ENCODE measurements around the gene ICAM2.

The ICAM2 gene

GRCh38 chr17:64020056-64020766 is at the start of gene ICAM2:
TSS of gene ICAM2 (minus strand) at chr17:64020633. CDS start at chr17:64006691, 13,942 bp downstream.
- in situ Hi-C loops (cut with MboI; ENCODE audit: low sequenced_read_pairs): no loop called here

- in situ Hi-C loops (cut with MboI; ENCODE audit: low sequenced_read_pairs): no loop called here
Measured at GRCh38 chr17:64070213-64070612, 49.8 kb upstream of the ICAM2 start.

- in situ Hi-C loops (cut with MboI; ENCODE audit: low sequenced_read_pairs): no loop called here
Measured at GRCh38 chr17:64069143-64069542, 48.7 kb upstream of the ICAM2 start.

GRCh38 chr17:64067657-64068056 is 47.2 kb upstream of the ICAM2 start:
- in situ Hi-C loops (cut with MboI; ENCODE audit: low sequenced_read_pairs): no loop called here

- in situ Hi-C loops (cut with MboI; ENCODE audit: low sequenced_read_pairs): no loop called here
Measured at GRCh38 chr17:64066716-64067115, 46.3 kb upstream of the ICAM2 start.

- in situ Hi-C loops (cut with MboI; ENCODE audit: low sequenced_read_pairs): no loop called here
Measured at GRCh38 chr17:64065161-64065560, 44.7 kb upstream of the ICAM2 start.

- in situ Hi-C loops (cut with MboI; ENCODE audit: low sequenced_read_pairs): no loop called here
Measured at GRCh38 chr17:64064331-64064730, 43.9 kb upstream of the ICAM2 start.

GRCh38 chr17:64063766-64064224 is 43.4 kb upstream of the ICAM2 start:
- in situ Hi-C loops (cut with MboI; ENCODE audit: low sequenced_read_pairs): no loop called here

- in situ Hi-C loops (cut with MboI; ENCODE audit: low sequenced_read_pairs): no loop called here
Measured at GRCh38 chr17:64063088-64063487, 42.7 kb upstream of the ICAM2 start.

GRCh38 chr17:64061178-64061898 is 40.9 kb upstream of the ICAM2 start:
- in situ Hi-C loops (cut with MboI; ENCODE audit: low sequenced_read_pairs): no loop called here

- in situ Hi-C loops (cut with MboI; ENCODE audit: low sequenced_read_pairs): no loop called here
Measured at GRCh38 chr17:64060331-64060730, 39.9 kb upstream of the ICAM2 start.

- in situ Hi-C loops (cut with MboI; ENCODE audit: low sequenced_read_pairs): no loop called here
Measured at GRCh38 chr17:64059756-64060155, 39.3 kb upstream of the ICAM2 start.

GRCh38 chr17:64058621-64059020 is 38.2 kb upstream of the ICAM2 start:
- in situ Hi-C loops (cut with MboI; ENCODE audit: low sequenced_read_pairs): no loop called here

- in situ Hi-C loops (cut with MboI; ENCODE audit: low sequenced_read_pairs): no loop called here
Measured at GRCh38 chr17:64057701-64058263, 37.3 kb upstream of the ICAM2 start.

GRCh38 chr17:64056269-64057005 is 36.0 kb upstream of the ICAM2 start:
- in situ Hi-C loops (cut with MboI; ENCODE audit: low sequenced_read_pairs): no loop called here

- in situ Hi-C loops (cut with MboI; ENCODE audit: low sequenced_read_pairs): no loop called here
Measured at GRCh38 chr17:64055183-64056142, 35.0 kb upstream of the ICAM2 start.

GRCh38 chr17:64054304-64054703 is 33.9 kb upstream of the ICAM2 start:
- in situ Hi-C loops (cut with MboI; ENCODE audit: low sequenced_read_pairs): no loop called here

GRCh38 chr17:64053101-64053500 is 32.7 kb upstream of the ICAM2 start:
- in situ Hi-C loops (cut with MboI; ENCODE audit: low sequenced_read_pairs): no loop called here

GRCh38 chr17:64051153-64051552 is 30.7 kb upstream of the ICAM2 start:
- in situ Hi-C loops (cut with MboI; ENCODE audit: low sequenced_read_pairs): no loop called here

GRCh38 chr17:64048805-64049204 is 28.4 kb upstream of the ICAM2 start:
- in situ Hi-C loops (cut with MboI; ENCODE audit: low sequenced_read_pairs): loop anchor here (25.0 kb wide), 1 partner anchor 238 kb away; no protein-coding TSS in a partner anchor

All from HL-60/S4 treated with retinoic acid at 250 ng/mL for 4 days and 3 days (cell line).